HG03097 (cell line): Measurements from ENCODE around the gene ELFN1.

Source experiments
- ATAC-seq: cut with Tn5 transposase; IDR thresholded peaks from one replicate; pipeline ENCODE4 v1.9.1; 2021; ENCODE audit not compliant: unreplicated experiment, low FRiP score

Gene ELFN1

DNA sequence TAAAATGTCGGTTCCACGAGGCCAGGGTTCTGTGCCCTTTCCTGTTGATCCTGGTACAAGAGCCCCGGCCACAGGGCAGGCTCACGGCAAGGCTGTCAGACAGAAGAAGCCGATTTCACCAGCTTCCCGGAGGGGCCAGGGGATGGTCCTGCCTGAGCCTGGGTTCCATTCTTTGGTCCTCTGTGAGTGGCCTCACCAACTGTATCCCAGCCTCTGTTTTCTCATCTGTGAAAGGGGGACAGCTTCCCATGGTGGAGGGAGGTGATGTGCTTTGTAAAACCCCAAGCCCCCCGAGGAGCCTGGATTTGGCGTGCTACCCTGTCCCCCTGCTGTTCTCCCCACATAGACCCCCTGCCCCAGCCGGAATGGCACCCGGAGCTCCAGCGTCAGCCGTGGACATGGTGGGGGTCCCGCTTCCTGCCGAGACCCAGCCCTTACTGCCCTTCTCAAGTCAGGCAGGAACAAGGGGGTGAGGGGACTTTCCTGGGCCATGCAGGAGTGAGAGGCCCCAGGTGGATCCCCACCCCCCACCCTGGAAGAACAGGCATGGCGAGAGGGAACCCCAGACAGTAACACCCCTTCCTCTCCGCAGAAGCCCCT lies 28.3 kb upstream of the ELFN1 start:
- ATAC-seq = no peak

DNA sequence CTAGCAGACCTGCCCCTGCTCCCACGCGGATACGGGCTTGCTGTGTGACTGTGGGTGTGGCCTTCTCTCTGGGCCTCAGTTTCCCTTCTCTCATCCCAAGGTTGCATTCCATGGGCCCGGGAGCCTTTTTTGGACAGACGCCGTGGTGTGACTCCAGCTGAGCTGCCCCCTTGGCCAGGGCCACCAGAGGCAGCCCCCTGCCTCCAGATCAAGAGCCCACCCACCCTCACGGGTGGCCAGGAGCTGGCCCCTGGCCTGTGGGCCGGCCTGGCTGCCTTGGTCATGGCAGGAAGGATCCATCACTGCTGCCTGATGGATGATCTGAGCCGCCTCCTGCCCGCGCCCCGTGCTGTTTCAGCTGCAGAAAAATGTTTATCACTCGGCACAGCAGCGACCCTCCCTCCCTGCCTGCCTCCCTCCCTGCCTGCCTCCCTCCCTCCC lies 27.8 kb upstream of the ELFN1 start:
- ATAC-seq = no peak

DNA sequence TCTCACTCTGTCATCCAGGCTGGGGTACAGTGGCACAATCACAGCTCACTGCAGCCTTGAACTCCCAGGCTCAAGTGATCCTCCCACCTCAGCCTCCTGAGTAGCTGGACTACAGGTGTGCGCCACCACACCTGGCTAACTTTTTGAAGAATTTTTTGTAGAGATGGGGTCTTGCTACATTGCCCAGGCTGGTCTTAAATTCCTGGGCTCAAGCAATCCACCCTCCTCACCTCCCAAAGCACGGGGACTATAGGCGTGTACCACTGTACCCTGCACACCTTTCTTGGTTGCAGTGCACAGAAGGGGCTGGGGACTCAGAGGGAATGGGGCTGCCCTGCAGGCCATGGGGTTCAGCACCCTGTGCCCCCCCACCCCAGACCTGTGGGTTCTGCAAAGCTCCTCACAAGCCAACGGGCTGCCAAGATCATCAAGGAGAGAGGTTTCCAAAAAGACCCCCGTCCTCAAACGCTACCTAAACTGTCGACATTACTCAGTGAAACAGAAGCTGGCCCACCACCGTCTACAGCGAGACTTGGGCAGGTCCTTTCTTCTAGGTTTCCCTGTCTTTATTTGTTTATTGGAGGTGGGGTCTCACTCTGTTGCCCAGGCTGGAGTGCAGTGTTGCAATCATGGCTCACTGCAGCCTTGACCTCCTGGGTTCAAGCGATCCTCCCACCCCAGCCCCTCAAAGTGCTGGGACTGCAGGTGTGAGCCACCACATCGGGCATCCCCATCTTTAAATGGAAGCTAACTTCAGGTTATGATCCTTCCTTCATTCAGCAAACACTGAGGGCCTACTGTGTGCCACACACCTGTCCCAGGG lies 26.6 kb upstream of the ELFN1 start:
- ATAC-seq = no peak

DNA sequence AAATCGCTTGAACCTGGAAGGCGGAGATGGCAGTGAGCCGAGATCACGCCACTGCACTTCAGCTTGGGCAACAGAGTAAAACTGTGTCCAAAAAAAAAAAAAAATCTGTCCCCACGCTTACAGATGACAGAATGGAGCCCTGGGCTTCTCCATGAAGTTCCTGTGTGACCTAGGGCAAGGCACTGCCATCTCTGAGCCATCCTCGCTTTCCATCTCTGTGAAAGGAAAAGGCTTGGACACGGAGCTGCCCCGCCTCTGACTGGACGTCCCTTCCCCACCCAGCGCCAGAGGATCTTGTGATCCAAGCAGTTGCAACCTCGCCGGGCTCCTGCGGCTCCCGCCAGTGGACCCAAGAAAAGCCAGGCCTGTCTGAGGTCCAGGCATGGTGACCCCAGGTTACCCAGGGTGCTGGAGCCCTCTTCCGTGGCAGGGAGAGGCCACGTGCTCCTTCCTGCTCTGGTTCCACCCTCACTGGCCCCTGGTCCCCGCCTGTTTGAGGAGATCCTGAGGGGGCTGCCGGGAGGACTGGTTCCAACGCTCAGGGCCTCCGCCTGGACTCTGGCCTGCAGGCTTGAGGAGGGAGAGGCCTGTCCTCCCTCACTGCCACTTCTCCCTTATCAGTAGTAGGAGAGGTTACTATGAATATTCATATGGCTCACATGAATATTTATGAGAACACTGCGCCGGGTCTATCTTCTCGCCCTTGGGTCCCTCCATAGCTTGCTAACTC lies 25.6 kb upstream of the ELFN1 start:
- ATAC-seq = no peak

DNA sequence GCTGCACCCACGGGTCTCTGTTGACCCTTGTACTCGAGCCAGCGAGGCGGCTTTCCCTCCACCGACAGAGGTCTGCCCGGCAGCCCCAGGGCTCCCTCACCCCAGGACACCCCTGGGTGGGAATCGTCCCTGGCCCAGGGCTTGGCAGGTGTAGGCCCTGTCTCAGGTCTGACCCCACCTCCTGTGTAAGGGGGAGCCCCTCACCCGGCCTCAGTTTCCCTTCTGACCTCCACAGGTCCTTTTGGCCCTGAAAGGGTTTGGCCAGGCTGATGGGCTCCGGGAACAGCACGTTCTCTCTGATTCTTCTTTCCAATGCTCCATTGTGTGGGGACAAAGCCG lies 25.0 kb upstream of the ELFN1 start:
- ATAC-seq = no peak

DNA sequence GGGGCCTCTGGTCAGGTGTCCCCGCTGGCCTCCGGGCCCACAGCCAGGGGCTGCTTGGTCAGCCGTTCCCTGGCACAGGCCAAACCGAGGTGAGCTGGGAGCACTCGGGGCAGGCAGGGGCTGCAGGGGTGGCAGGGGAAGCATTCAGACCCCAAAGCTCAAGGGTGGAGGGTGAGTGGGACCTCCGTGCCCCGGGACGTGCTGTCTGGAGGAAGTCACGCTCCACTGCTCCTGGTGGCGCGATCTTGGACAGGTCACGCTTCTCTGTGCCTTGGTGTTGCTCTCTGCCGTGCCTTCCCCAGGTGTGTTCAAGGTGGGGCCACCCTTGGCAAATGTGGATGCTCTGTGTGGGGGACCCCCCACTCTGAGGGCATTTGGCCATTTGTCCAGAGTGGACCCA lies 24.6 kb upstream of the ELFN1 start:
- ATAC-seq = no peak

DNA sequence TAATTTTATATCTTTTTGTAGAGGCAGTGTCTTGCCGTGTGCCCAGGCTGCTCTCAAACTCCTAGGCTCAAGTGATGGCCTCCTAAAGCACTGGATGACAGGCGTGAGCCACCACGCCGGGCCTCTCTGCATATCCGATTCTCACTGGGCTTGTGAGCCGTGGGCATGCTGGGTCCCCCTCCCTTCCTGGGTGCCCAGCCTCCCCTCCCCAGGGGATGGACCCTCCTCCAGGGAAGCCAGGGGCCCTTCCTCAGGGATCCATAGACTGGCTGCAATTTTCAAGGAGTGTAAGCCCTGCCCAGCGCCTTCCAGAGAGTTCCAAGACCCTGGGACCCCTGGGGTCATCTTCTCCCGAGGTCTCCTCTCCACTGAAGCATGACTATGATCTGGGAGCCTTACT lies 23.7 kb upstream of the ELFN1 start:
- ATAC-seq = no peak

DNA sequence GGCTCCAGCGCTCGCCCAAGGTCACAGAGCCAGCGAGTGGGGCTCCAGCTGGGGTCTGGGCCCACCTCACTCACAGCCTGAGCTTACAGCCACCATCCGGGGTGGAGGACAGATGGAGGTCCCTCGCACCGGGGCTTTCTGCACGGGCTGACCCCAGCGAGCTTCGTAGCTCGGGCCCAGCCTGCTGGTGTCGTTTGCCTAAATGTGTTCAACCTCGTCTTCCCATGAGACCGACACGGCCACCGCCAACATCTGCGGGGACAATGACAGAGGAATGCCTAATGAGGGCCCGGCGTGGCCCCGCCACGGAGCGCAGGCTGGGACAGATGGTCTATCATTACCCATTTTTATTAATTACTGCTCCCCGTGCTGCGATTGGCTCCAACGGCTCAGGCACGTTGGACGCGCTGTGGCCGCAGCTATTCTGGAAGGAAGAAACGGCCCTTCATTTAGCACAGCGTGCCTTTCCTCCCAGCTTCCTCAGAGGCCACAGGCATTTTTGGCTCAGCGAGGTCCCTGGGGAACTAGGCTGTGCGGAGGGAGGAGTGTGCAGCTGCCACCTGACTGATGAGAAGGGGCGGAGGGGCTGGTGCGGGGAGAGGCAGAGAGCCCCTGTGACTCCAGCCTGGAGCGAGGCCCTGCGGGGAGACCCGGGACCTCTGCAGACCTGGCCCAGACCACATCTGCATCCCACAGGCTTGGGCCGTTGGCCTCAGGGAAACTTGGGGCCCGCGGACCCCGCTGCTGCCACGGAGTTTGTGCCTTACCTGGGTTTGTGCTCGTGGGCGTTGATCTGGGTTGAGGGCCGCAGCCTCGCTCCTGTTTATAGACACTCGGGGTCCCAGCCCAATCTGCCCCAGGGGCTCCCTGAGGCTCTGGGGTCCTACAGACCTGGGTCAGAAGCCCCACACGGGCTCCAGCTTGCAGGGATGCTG lies 22.9 kb upstream of the ELFN1 start:
- no peak for ATAC-seq

DNA sequence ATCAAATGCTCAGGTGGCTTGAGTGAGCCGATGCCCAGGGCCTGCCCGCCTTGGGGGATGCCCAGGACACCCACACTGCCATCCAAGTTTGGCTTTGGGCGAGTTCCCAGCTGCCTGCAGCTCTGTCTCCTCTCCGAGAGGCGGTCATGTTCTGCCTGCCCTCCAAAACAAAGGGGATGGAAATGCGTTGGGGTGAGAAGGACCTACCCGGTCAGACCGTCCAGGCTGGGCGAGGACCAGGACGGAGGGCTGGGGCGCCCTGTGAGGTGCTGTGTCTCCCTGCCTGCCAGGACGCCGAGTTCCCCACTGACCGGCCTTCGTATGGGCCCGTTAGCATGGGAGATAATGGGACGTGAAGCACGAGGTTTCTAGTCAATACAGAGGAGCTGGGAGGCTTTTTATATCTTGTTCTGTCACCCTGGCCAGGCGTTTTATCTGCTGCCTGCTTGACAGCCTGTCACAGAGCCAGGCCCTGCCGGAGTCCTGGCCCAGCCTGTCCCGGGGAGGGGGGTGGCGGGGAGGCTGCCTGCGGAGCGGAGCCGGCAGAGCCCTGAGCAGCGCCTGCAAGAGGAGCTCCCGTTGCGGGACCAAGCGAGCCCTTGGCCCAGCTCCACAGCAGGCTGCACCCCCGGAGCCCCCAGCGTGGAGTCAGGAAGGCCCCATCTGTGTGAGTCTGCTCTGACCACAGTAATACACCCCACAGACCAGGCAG lies 22.0 kb upstream of the ELFN1 start:
- ATAC-seq = no peak

DNA sequence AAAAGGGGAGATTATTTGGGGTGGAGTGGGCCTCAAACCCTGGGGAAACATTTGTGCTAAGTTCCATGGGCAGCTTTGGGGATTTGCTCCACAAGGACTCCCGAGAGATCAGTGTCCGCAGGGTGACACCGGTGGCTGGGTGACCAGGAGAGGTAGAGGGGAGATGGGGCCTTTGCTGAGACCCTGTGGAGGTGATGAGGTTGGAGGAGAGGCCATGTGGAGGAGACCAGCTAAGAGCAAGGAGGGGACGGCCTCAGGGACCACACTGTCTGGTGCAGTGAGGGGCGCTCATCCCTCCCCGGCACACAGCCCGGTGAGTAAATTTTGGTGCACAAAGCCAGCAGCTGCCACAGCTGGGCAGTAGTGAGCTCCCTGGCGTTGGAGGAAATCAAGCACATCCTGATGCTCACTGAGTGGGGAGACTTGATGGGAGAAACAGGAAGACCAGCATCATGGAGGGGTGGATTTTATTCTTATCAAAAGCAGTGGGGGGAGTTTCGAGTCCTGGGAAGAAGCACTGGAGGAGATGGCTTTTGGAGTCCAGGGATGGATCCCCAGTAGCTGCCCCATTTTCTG lies 20.2 kb upstream of the ELFN1 start:
- ATAC-seq = no peak

DNA sequence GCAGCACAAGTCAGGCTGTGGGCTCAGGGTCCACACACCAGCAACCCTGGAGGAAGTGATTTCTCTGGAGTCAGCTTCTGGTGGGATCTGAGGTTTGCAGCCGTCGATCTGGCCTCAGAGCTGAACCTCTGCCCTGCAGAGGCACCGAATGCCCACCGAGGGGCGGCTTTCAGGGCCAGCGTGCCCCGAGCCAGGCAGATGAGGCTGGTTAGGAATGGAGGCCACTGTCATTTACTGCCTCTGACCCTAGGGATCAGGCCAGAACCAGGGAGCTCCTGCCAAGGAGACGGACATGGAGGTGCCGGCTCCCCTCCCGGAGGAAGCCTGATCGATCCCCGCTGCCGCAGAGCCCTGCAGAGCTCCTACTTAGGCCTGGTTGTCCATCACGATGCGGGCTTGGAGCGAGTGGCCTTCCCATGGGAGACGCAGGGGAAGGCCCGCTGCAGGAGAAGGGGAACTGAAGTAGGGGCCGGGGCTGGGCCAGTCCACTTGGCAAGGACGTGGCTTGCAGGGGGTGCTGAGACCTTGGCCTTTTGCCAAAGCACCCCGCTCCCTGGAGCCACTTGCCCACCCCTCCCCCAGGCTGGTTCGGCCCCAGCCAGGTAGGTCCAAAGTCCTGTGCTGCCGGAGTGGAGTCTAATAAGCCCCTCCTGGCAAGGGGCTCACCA lies 19.6 kb upstream of the ELFN1 start:
- ATAC-seq = no peak

DNA sequence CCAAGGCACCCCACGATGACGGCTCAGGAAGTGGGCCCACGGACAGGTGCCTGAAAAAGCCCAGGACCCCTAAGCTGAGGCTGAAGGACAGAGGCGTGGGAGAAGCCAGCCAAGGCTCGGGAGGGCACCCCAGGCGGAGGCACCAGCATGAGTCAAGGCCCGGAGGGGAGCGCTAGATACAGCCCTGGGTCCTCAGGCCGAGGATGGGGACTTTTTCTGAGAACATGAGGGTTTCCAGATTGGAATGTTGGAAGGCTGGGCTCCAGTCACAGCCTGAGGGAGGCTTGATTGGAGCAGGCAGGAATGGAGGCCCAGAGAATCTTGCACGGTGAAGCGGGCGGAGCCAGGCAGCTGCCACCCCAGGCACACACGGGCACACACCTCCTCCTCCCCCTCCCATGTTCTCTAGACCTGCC lies 19.0 kb upstream of the ELFN1 start:
- ATAC-seq = no peak

DNA sequence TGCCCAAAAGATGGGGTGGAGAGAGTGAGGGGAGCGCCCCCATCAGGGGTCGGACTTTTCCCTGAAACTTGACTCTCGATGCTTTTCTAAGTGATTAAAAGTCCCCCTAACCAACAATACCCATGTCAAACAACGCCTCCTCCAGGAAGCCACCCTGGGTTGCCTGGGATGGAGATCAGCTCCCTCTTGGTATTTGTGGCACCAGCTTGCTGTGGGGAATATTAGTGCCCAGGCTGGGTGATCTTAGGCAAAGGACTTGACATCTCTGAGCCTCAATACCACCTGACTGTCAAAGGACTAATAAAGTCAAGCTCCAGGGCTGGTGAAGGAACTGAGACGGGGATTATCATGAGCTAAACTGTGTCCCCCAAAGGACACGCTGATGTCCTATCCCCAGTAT lies 18.2 kb upstream of the ELFN1 start:
- no peak for ATAC-seq

DNA sequence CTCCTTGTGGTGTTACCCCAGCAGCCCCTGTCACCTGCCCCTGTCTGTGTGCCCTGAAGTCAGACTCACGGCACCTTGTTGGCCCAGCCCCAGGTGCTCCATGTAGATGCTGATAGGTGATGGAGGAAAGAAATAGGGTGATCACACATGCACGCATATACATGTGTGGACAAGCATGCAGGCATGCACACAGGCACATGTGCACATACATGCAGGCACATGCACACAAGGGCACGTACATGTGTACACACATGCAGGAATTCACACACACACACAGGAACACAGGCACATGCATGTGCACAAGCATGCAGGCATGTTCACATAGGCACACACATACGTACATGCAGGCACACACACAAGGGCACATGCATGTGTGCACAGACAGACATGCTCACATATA lies 16.6 kb upstream of the ELFN1 start:
- no peak for ATAC-seq

DNA sequence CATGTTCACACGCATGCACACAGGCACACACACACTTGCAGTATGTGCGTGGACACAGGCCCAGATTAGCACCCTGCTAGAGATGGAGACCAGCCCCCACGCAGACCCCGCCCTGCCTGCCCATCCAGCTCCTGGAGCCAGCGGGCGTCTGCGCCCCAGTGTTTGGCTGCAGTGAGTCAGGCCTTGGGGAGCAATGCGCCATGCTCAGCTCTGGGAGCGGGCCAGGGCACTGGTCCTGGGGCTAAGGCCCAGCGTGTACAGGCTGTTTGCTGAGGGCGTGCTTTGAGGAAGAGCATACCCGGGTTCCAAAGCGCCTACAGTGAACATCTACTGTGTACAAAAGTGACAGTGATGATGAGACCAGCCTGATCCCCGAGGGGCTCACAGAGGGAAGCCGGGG lies 16.0 kb upstream of the ELFN1 start:
- no peak for ATAC-seq

DNA sequence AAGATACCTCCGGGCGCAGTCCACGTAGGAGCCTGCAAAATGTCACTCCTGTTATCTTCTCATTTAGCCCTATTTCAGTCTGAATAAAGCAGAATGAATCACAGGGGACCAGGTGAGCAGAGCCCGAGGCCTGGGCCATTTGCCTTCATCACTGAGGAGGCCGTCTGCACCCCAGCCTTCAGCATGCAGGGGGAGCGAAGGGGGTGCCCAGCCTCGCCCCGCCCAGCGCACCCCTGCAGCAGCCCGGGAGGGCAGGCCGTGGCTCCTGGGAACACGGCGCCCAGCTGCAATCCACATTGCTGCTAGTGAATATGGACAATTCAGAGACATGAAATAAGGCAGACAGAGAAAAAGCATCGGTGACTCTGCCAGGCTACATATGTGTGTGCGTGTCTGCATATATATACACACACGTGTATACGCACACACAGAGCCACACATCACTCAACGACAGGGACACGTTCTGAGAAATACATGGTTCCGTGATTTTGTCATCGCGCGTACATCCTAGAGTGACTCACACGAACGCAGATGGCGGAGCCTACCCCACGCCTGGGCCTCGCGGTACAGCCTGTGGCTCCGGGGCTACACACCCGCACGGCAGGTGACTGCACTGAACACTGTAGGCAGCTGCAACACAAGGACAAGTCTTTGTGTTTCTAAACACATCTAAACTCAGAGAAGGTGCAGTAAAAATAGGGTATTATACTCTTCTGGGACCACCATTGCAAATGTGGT lies 15.2 kb upstream of the ELFN1 start:
- no peak for ATAC-seq

DNA sequence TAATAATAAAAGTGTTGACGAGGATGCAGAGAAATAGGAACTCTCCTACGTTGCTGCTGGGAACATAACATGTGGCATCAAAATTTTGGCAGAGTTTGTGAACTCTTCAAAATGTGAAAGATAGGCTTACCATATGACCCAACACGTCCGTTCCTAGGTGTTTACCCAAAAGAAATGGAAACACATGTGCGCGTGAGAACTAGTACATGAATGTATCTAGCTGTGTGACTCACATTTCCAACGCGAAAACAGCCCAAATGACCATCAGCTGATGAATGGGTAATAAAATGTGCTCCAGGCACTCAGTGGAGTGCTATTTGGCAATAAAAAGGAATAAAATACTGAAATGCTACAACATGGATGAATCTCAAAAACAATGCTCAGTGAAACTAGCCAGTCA lies 10.4 kb upstream of the ELFN1 start:
- no peak for ATAC-seq

DNA sequence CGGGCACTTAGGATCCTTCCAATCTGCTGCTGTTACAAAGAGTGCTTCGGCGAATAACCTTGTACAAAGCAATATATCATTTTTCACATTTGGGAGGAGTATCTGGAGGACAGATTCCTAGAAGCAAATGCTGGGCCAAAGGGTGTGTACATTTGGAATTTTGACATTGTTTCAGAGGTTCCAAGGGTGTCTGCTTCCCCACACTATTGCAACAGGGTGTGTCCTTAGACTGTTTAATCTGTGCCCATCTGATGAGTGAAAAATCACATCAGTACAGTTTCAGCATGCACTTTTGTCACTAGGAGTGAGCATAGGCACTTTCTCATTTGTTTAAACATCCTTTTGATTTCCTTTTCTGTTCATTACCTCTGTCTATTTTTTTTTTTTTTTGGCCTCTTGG lies 8.6 kb upstream of the ELFN1 start:
- no peak for ATAC-seq

DNA sequence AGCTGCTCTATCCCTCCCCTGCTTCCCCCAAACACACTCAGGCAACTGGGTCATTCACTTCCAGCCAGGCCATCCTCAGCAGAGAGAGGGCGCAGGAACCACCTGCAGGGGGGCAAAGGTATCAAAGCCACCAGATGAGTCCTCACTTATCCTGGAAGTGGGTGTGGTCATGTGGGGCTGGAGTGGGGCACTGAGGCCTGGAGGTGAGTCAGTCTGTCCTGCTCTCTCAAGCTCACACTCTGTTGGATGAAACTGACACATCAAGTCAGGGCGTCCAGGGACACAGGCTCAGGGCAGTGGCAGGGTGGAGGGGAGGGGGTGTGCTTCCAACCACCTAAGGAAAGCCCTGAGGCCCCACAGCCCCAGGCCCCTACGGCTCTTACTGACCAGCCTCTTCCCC lies 8.0 kb upstream of the ELFN1 start:
- ATAC-seq = no peak
